IPS-NIHi7 (cell line): ENCODE measurements around the gene TBC1D22A.
"Not testable (repeated sequence)": the region's sequence is repeated elsewhere in the genome, so short reads cannot be mapped to it uniquely, and the experiment has no call there.

Experiments used
- DNase-seq: peaks from one replicate; pipeline ENCODE4 v3.0.0; 2012; ENCODE audit warnings: mixed read lengths; ENCODE audit errors: extremely low spot score

Gene TBC1D22A, protein sequence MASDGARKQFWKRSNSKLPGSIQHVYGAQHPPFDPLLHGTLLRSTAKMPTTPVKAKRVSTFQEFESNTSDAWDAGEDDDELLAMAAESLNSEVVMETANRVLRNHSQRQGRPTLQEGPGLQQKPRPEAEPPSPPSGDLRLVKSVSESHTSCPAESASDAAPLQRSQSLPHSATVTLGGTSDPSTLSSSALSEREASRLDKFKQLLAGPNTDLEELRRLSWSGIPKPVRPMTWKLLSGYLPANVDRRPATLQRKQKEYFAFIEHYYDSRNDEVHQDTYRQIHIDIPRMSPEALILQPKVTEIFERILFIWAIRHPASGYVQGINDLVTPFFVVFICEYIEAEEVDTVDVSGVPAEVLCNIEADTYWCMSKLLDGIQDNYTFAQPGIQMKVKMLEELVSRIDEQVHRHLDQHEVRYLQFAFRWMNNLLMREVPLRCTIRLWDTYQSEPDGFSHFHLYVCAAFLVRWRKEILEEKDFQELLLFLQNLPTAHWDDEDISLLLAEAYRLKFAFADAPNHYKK

DNA sequence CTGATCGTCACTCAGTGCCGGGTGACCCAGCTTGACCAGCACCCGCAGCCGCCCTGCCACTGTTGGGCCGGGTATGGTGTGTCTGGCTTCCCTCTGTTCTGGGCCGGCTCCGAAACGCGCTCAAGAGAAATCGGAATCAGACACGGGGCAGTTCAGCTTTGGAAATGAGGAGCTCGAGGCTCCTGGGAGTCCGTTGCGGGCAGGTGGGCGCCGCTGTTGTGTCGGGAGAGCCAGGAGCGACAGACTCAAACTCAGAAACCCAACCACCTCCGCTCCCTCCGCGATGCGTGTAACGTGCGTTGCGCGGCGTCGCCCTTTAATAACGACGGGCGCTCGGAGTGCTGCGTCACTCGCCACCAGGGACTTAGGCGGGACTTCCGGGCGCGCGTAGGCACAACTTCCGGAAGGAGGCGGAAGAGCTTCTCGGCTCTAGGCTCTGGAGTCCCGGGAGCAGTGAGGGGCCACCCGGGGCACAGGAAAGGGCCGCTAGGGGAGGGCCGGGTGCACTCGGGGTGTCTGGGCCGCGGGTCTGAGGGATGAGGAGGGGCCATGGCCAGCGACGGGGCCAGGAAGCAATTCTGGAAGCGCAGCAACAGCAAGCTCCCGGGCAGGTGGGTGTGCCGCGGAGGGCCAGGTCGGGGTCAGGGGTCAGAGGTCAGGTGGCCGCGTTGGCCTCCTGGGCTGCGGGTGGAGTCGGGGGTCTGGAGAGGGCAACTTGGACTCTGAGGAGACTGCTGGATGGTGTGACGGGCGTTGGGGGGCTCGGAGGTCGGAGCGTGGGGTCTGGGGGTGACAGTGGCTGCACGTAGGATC lies at the start of gene TBC1D22A:
TBC1D22A (plus strand) TSS at position 413 of the 813 bp plus-strand sequence; CDS start at position 550, 137 bp downstream.
- peak; percentile 96 for DNase-seq

DNA sequence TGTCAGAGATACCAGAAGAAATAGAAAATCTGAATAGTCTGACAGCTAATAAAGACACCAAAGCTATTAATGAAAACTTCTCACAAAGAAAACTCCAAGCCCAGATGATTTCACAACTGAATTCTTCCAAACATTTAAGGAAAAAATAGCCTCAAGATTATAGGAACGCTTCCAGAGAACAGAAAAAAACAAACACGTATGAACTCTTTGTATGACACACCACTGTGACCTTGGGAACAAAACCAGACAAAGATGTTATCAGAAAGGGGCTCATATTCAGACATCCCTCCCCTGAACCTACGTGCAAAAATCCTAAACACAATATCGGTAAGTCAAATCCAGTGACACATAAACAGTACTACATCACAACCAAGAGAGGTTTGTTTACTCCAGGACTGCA lies 47.9 kb upstream of the TBC1D22A start:
- no peak for DNase-seq

DNA sequence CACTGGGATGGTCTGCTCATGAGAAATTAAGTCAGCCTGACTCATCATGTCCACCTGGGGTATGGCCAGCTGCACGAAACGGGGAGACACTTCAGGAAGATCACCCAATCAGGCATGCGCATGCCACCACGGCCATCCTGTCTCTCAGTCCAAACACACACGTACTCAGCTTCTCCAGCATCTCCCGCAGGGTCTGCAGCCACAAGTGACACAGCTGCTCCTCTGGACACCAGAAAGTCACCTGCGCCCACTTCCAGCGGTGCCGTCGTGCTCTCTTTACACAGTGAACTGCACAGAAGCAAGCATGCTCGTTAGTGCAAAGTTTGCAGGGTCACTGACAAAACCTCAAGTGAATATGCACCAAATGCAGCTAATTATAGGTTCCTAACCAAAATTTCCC lies 42.5 kb upstream of the TBC1D22A start:
- no peak for DNase-seq

DNA sequence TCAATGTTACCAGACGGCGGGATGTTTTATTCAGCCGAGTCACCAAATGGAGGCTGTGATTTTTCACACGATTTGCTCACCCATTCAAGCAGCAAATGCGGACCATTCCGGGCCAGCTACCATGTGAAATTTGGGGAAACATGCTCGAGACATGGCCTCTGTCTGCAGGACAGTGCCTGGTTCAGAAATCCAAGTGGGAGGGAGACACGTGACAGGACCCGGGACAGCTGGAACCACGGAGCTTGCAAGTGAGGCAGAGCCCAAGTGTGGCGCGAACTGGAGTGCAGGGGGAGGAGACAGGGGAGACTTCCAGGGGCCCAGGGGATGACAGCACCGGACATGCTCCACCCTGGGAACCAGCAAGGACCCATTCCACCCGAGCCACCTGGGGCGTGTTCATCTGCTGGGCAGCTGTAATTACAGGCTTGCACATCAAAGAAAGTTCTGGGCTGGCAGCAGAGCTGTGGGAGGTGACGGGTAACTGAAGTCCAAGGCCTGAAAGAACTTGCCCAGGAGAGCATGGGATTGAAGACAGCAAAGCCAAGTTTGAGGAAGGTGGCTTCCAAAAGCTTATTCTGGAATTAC lies 40.9 kb upstream of the TBC1D22A start:
- no peak for DNase-seq

DNA sequence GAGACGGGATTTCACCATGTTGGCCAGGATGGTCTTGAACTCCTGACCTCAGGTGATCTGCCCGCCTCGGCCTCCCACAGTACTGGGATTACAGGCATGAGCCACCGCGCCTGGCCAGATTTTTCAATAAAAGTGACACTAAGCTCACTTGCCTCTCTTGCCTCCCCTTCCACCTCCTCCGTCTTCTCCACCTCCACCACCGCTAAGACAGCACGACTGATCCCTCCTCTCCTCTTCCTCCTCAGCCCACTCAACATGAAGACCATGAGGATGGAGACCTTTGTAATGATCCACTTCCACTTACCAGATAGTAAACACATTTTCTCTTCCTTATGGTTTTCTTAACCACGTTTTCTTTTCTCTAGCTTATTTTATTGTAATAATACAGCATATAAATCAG lies 38.6 kb upstream of the TBC1D22A start:
- DNase-seq, result no peak

DNA sequence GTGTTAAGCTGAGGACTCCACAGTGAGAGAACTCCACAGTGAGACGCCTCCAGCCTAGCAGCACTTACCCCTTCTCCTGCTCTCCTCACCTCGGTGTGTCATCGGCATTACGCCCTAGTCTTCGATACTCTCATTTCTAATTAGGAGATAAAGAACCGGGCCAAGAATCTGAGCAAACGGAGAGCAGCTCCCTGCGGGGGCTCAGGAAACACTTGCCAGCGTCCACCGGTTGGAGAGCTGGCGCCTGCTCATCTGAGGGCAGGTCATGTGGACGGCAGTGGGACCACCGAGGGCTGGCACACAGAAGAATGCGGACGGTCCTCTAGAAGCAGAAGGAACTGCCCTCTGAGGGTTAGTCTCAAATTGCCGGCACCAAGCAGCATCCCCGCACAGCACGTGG lies 37.4 kb upstream of the TBC1D22A start:
- no peak for DNase-seq

DNA sequence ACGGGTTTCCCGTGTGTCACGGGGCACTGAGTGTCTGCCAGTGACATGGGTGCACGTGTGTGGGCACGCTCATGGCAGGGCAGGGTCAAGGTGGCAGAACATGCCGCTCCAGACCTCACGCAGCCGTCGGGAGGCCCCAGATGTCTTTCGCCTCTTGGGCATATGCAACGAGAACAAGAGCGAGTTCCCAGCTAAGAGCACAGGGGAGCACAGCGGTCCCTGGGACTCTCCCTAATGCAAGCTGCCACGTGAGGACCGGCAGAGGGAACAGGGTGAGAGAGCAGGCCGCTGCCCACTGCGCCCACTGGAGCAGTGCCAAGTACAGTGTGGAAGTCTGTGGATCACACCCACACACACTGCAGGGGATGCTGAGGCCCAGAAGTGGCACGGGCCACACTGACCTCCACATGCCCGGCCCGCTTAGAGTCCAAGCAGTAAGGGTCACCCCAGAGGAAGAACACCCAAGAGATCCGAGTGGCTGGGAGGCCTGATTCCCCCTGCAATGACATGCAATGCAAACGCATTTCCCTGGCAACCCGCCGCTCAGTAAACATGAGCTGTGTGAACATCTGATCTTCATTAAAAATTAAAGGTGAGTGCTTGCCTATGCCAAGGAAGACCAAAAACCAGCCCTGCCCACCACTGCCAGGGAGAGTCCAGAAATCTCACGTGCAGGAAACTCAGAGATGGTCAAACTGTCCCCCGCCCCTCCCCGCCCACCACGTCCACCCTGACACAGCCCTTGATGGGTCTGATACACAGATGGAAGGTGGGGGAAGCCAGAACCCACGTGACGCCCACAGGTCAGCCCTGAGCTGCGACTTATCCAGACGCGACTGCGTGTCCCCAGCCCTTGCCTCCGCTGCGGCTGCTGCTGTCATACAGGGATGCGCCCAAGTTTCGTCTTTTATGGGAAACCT lies 36.1 kb upstream of the TBC1D22A start:
- DNase-seq, result no peak

DNA sequence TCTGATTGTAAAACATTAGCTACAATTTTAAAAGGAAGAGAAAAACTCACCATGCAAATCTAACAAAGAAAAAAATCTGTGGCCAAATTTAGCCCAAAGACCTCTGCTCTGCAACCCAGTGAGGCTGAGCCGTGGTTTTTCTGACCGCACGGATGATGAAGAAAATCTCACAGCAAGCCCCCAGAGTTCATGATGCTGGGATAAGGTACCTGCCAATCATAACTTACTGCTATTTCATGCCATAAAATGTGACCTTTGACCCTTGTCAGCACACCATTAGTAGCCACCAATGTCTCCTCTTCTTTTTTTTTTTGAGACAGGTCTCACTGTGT lies 35.5 kb upstream of the TBC1D22A start:
- no peak for DNase-seq

DNA sequence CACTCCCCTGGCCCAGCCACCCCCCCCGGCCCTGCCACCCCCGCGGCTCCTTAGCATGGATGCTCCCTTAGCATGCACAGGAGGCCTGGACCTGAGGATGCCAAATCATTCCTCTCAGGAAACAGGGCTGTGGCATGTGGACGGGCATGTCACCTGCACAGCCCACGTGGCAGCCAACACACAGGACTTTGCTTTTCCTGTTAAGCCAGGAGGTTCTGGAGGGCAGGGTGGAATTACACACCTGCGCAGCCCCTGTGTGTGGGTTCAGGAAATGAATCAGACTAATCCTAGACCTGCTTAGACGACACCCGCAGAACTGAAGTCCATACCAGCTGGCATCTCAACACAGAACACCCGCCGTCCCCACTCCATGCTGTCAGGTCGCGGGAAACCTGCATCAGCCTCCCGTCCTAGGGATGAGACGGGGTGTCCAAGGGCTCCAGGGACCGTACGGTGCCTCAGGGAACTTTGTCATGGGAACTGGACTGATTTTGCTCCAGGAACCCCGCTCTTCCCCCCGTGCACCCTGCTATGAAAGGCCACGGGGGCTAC lies 34.6 kb upstream of the TBC1D22A start:
- DNase-seq, result no peak

DNA sequence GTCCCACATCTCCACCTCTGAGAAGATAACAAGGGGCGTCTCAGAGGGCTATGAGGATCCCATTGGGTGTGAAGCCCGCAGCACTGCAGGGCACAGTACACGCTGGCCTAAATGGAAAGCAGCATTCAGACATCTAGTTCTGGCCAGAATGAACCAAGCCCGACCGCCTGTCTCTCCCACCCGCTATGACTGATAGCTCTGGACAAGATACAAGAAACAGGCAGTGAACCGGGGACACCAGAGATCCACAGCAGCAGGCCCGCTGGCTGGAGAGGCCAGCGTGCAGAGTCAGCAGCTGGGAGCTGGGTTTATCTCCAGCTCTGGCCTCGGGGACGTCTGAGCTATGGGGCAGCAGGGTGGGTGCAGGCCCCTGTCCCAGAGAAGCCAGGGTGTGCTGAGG lies 34.0 kb upstream of the TBC1D22A start:
- no peak for DNase-seq

DNA sequence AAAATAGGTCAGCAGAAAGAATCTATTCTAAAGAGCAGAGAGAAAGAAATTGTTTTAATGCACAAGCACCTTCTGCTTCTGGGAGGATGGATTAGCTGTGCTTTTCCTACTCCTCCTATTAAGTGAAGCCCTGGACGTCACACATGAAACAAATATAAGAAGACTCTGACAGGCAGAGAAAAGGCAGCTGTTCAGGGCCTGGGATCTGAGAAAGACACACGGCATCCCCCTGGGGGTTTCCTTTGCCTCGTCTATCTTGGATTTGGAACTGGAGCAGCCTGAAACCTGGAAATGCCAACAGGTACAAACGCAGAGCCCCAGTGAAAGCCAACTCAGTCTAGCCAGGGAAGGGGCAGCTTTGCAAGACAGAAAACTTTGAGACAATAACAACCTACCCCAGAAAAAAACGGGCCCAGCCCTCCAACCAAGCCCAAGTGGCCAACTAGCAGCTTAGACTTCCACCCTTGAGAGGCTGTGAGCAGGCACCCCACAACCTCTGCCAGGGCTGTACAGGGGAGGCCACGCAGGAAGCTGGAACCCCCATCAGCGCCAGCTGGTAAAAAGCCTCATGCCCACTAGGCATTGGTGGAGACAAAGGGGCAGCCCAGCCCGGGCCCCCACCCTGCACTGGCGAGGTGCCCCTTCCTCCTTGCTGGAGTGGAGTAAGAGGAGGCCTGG lies 31.7 kb upstream of the TBC1D22A start:
- no peak for DNase-seq

DNA sequence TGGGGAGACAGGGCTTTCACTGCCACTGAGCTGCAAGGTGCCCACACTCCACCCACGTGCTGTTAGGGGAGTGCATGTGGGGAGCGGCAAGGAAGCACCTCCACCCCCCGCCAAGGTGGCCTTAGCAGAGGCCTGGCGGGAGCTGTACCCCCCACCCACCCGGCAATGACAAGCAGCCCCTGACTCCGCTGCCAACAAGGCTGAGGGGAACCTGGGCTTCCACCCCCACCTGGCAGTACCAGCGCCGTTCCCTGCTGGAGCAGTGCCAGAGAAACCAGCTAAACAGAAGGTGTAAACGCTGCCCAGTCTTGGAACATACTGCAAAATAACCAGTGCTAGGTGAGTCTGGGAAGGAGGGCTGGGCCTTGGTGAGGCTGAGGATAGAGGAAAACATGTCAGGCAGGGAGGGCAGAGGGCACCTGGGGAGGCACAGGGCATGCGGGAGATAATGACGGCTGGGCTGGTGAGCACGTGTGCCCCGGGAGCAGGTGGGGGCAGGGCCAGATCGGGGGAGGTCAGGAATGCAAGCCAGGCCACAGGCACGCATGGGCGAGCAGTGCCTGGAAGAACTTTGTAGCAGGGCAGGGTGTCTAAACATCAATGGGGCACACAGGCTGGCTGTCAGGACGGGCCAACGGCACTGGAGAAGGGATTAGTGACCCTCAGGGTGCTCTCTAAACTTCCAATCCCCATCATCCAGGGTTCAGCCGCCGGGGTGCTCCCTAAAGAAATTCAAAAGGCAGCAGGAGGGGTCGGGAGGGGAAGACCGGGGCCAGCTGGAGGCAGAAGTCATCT lies 31.0 kb upstream of the TBC1D22A start:
- peak; percentile 63 for DNase-seq

DNA sequence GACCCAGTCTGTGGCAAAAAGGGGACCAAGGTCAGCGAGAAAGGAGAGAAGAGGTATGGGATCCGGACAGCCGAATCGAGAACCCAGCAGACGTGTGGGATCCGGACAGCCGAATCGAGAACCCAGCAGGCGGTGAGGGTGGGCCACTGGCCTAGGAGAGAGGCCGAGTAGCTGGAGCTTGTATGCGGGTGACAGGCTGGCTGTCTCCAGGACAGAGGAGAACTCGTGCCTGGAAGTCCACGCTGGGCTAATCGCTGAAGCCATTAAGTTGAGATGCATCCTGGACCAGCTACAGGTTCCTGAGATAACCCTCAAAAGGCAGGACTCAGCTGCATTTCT lies 30.4 kb upstream of the TBC1D22A start:
- DNase-seq, result no peak

DNA sequence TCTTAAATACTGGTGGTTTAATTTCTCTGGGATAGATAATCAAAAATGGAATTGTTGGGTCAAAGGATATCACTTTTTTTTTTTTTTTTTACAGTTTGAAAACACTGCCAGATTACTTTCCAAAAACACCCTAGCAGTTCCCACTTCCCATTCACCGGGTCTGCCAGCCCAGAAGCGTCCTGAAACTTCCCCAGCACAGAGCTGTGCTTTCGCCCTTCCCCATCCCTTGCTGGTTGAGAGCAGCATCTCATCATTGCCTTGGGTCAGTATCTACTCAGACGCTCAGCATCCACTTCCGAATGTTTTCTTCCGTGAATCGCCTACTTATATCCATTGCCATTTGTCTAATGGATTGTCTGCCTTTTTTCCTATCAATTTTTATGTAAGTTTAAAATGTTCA lies 29.9 kb upstream of the TBC1D22A start:
- DNase-seq, result no peak

DNA sequence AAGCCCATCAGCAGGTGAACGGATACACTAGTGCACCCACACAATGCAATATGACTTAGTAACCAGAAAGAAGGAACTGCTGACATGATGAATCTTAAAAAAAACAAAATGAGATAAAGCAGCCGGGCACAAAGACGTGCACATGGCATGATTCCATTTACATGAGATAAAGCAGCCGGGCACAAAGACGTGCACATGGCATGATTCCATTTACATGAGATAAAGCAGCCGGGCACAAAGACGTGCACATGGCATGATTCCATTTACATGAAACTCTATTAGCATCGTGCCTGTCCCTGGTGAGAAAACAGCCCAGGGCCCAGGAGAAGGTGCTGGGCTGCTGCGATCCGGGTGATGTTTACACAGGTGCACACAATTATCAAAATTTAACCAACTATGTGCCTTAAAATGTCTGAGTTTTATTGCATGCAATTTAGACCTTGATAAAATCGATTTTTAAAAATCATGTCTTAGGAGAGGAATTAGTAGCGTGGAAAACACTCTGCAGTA lies 28.2 kb upstream of the TBC1D22A start:
- not testable (repeated sequence) for DNase-seq

DNA sequence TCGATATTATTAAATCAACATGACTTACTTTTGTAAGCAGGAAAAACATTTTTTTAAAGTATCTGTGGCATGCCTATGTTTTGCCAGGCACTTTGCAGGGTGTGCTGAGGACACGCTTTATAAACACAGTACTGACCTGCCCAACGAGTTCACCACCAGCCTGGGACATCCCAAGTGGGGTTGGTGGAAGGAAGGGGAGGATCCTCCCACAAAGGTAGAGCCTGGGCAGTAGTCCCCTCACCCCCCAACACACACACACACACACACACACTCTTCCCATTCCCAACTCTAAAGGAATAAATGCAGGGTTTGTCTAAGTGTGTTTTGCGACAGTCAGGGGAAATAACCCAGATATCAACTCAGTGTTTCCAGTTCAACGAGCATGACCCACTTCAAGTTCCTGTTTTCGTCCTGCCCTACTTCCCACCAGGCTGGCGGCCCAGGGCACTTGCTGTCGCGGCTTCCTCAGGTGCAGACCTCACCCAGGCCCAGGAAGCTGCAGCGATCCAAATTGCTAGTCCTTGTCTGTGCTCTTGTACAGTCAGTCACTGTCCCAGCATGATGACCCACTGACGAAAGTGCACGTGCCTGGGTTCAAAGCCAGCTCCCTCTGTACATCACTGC lies 27.5 kb upstream of the TBC1D22A start:
- DNase-seq, result no peak

DNA sequence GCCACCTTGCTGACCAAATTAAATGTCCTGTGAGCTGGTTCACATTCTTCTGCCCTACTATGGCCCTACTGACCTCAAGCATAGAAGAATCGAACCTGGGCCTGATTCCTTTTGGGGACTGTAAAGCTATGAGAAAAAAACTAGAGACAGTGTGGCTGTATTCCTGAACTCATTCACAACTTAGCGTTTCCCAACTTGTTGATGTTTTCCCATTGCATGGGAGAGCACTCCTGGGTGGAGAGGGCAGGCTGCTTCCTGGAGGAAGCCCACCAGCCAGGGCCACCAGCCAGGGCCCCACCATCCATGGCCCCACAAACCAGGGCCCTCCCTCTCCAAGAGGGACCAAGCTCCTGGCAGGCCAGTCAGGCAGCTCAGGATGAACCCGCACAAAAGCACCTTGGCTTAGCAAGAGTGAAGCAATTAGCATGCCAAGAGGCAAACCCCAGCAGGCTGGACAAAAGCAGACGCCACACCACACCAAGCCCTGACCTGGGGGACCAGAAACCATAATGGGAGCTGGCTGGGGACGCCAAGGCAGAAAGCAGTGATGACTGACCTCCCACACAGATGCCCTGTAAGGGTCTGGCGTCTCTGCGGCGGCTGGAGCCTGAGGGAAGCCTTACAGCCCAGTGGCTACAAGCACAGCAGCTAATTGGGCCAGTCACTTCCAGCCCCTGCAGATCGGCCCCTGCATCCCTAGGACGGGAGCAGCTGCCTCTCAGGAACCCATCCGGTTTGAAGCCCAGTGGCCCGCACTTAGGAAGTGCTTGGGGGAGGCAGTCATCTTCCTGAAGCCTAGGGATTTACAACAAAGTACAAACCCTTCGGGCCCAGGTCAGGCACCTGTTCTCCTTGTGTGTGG lies 26.5 kb upstream of the TBC1D22A start:
- DNase-seq, result peak; percentile 38

DNA sequence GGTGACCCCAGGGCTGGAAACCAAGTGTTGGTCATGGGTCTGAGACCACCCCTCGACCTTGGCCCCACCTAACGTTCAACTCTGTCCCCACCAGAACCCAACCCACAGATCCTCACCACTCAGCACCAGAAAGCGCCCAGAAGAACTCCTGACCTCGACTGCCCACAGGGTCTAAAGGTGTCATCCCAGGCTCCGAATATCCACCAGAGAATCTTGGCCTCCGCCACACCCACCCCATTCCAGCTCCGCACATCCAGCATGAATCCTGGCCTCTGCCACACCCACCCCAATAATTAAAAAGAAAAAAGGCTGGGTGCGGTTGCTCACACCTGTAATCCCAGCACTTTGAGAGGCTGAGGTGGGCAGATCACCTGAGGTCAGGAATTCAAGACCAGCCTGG lies 25.7 kb upstream of the TBC1D22A start:
- DNase-seq, result no peak
